GM21528 (cell line): ENCODE results near the gene MOGAT2.

ENCODE experiments used
- ATAC-seq: cut with Tn5 transposase; IDR thresholded peaks from one replicate; pipeline ENCODE4 v1.9.1; 2021; ENCODE audit warnings: mild to moderate bottlenecking, moderate library complexity; ENCODE audit not compliant: unreplicated experiment, low FRiP score

Gene MOGAT2

DNA sequence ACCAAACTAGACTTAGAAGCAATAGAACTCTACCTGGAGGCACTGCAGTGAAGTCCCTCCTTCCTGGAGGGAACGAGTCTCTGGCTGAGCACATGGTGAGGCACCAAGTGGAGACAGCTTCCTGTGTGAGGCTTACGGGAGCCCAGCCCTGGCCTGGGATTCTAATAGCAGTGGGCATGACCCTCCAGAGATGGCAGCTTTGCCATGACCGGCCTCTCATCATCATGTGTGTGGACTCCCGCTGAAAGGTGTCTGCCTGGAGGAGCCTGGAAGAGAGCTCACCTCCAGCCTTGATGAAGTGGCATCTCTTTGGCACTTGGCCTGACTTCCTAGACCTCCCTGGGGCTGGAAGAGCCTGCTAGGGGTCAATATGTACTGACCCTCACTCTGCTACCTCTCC, 58.9 kb downstream of the MOGAT2 start:
- no peak for ATAC-seq

- no peak for ATAC-seq
These were observed 59.9 kb downstream of the MOGAT2 start for GRCh38 chr11:75777461-75778110.

- no peak for ATAC-seq
These were observed 61.3 kb downstream of the MOGAT2 start for GRCh38 chr11:75778962-75779361.

DNA sequence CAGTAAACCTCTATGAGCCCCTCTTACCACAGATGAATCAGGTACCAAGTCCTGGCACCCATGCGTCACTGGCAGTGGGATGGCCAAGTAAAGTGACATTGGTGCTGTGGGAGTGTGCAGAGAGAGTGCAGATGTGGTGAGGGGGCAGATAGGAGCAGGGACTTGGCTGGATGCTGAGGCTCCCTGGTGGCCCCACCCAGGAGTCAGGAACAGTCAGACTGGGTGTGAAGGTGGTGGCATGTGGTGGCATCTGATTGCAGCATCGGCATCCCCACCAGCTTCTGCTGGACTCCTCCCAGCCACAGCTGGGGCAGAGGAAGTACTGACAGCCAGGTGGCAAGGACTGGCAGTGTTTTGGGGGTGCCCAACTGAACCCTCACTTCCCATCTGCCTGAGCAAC, 62.3 kb downstream of the MOGAT2 start:
- ATAC-seq, result no peak

DNA sequence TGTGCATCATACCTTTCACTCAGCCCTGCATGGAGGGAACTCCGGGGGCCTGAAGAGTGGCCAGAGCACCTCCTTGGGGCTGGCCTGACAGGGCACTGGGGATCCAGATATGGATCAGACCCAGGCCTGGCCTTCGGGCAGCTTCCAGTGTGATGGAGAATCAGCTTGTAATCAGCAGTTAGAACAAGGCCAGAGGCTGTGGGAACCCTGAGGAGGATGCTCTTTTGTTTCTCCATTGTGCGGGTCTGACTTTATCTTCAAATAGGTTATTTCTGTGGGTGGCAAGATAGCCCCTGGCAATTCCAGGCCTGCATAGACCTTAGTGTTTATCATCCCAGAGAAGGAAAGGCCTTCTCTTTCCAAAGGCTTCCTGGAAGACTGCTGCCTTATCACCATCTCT, 63.2 kb downstream of the MOGAT2 start:
- no peak for ATAC-seq

- no peak for ATAC-seq
These were observed 63.7 kb downstream of the MOGAT2 start for GRCh38 chr11:75781296-75781695.

- no peak for ATAC-seq
These were observed 64.2 kb downstream of the MOGAT2 start for GRCh38 chr11:75781831-75782230.
